ENCODE measurements around the gene SMARCA2. TPM values are rescaled to one million over a fixed set of nuclear protein-coding genes. Genes with fewer than 3 reads are reported as not detected.
A peak's percentile ranks its signal among the peaks of the same experiment; 100 is the strongest.

Gene SMARCA2
- 235 and 238 TPM in 2 replicates for total RNA-seq

DNA sequence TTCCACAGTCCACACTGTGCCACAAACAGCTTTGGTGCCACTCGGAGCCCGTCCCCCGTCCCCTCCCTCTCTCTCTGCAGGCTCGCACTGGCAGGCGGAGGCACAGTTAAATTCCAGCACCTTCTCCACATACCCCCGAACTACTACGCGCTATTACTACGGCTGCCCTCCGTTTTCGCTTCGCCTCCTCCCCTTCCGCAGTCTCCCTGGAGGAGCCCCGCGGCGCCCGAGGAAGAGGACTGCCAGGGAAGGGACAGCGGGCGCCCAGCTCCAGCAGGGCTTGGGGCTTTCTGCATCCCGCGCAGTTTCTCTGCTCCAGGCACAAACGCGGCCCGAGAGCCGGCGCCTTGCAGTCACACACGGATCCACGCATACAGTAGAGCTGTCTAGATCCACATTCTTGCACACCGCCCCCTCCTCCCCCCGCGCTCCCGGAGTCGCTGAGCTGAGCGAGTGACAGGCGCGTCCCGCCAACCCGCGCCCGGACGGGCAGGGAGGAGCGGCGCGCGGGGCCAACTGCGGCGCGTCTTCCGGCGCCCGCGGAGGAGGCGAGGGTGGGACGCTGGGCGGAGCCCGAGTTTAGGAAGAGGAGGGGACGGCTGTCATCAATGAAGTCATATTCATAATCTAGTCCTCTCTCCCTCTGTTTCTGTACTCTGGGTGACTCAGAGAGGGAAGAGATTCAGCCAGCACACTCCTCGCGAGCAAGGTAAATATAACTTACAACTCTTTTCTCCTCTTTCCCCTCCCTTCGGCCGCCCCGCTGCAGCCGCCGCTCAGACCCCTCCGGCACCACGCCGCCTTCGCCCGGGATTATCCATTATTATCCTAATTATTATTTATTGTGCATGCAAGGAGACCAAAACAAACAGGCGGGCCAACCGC lies at the start of gene SMARCA2:
SMARCA2 (plus strand) TSS at position 652 of the 885 bp plus-strand sequence. CDS start 13,676 bp downstream, outside the sequence.
- ATAC-seq (ENCODE audit: low read depth) (peak; percentile 82), DNase-seq (peak; percentile 94)
- Mint-ChIP-seq H3K4me1 (peaks cover 28% of the 10 kb centered on the region), H3K27ac (peak within 1 kb of the TSS; percentile 98), H3K36me3 (ENCODE audit: low read depth) (peaks cover 18% of the 10 kb centered on the region), H3K9me3 (no peaks in the 10 kb centered on the region), H3K4me3 (peak within 1 kb of the TSS; percentile 99), H3K27me3 (peaks cover 8% of the 10 kb centered on the region)
- intact Hi-C loops (cut with micrococcal nuclease) = loop anchor here (1.0 to 10.0 kb wide), 9 partner anchors 13 to 1460 kb away; no protein-coding TSS in a partner anchor
- ChIA-PET CTCF (interaction anchor here (1.1 to 2.4 kb wide), 3 partner anchors 39 to 75 kb away, joined by 3 to 8 read pairs (median 4); no protein-coding TSS in a partner anchor), POLR2A (interaction anchor here (0.5 to 5.1 kb wide), 18 partner anchors 9 to 1800 kb away, joined by 3 to 70 read pairs (median 4); partner anchors contain the start of genes DOCK8 and PUM3)
- TF ChIP-seq, protein P1, sequence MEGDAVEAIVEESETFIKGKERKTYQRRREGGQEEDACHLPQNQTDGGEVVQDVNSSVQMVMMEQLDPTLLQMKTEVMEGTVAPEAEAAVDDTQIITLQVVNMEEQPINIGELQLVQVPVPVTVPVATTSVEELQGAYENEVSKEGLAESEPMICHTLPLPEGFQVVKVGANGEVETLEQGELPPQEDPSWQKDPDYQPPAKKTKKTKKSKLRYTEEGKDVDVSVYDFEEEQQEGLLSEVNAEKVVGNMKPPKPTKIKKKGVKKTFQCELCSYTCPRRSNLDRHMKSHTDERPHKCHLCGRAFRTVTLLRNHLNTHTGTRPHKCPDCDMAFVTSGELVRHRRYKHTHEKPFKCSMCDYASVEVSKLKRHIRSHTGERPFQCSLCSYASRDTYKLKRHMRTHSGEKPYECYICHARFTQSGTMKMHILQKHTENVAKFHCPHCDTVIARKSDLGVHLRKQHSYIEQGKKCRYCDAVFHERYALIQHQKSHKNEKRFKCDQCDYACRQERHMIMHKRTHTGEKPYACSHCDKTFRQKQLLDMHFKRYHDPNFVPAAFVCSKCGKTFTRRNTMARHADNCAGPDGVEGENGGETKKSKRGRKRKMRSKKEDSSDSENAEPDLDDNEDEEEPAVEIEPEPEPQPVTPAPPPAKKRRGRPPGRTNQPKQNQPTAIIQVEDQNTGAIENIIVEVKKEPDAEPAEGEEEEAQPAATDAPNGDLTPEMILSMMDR (IDR thresholded peaks at IDR 0.05) = no peak

DNA sequence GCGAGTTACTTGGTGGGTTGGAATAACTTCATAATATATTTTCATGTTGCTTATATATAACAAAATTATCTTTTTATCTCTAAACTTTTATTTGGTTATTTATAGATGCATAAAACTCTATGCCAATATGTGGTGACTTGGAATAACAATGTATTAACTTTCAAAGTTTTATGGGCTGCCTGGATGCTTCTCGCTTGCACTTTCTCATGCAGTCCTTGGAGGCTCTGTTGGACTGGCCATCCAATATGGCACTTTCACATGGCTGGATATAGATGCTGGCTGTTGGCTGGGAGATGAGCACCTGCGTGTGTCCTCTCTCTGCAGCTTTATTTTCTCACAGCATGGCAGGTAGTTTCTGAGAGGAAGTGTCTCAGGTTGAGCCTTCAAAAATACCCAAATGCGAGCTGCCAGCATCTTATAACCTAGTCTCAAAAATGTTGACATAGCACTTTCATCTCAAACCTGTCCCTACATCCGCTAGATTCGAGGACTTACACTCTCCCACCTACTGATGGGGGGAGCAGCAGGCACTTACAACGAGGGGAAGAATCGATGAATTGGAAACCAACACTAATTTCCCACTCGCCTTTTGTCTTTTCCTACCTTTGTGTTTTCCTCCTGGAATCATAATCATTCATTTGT lies 48.3 kb upstream of the SMARCA2 start:
- CTCF ChIA-PET = no interaction called here
- POLR2A ChIA-PET = no interaction called here
- ATAC-seq (ENCODE audit: low read depth) = no peak
- H3K36me3 Mint-ChIP-seq (ENCODE audit: low read depth) = peaks cover 2% of the 10 kb centered on the region
- H3K4me1 Mint-ChIP-seq = no peaks in the 10 kb centered on the region
- peaks cover 5% of the 10 kb centered on the region for H3K9me3 Mint-ChIP-seq
- no peak overlapping the region for H3K4me3 Mint-ChIP-seq
- intact Hi-C loops (cut with micrococcal nuclease) = no loop called here
- no peak for DNase-seq
- peaks cover 12% of the 10 kb centered on the region for H3K27me3 Mint-ChIP-seq
- TF ChIP-seq, protein P1 (IDR thresholded peaks at IDR 0.05) = no peak
- no peak overlapping the region for H3K27ac Mint-ChIP-seq

DNA sequence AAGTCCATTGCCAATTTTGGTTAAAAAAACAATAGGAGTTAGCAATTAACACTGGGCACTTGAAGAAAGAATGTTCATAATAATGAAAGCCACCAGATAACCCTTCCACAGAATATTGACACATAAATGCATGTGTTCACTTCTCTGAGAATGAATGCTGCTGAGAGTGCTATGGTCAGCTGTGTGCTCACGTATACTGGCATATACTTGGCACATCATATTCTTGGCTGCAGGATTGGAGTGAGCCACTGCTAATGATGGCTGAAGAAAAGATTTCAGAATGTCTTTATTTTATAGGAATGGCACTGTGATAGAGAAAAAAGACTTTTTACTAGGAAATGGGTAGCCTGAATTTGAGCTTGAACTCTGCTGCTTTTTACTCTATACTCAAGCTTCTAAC lies 46.0 kb upstream of the SMARCA2 start:
- Mint-ChIP-seq H3K4me1 (no peaks in the 10 kb centered on the region), H3K27ac (no peak overlapping the region), H3K27me3 (peaks cover 15% of the 10 kb centered on the region), H3K9me3 (peaks cover 17% of the 10 kb centered on the region), H3K4me3 (no peak overlapping the region), H3K36me3 (ENCODE audit: low read depth) (peaks cover 2% of the 10 kb centered on the region)
- DNase-seq (no peak), ATAC-seq (ENCODE audit: low read depth) (no peak)
- POLR2A ChIA-PET = no interaction called here
- intact Hi-C loops (cut with micrococcal nuclease) = no loop called here
- TF ChIP-seq, protein P1 (IDR thresholded peaks at IDR 0.05) = no peak
- CTCF ChIA-PET = no interaction called here

GRCh38 chr9:1969898-1970297 lies 45.2 kb upstream of the SMARCA2 start:
- TF ChIP-seq, protein P1 (IDR thresholded peaks at IDR 0.05) = no peak
- POLR2A ChIA-PET = no interaction called here
- Mint-ChIP-seq H3K36me3 (ENCODE audit: low read depth) (peaks cover 2% of the 10 kb centered on the region), H3K9me3 (peaks cover 17% of the 10 kb centered on the region), H3K4me1 (no peaks in the 10 kb centered on the region), H3K27ac (no peak overlapping the region), H3K27me3 (peaks cover 15% of the 10 kb centered on the region), H3K4me3 (no peak overlapping the region)
- CTCF ChIA-PET = no interaction called here
- DNase-seq (no peak), ATAC-seq (ENCODE audit: low read depth) (no peak)
- intact Hi-C loops (cut with micrococcal nuclease) = no loop called here

- no peak for DNase-seq
- H3K27me3 Mint-ChIP-seq = peaks cover 8% of the 10 kb centered on the region
- ChIA-PET POLR2A (no interaction called here), CTCF (no interaction called here)
- no peak overlapping the region for H3K27ac Mint-ChIP-seq
- intact Hi-C loops (cut with micrococcal nuclease) = no loop called here
- peaks cover 17% of the 10 kb centered on the region for H3K9me3 Mint-ChIP-seq
- H3K4me3 Mint-ChIP-seq = no peak overlapping the region
- H3K4me1 Mint-ChIP-seq = no peaks in the 10 kb centered on the region
- TF ChIP-seq, protein P1 (IDR thresholded peaks at IDR 0.05) = no peak
- peaks cover 2% of the 10 kb centered on the region for H3K36me3 Mint-ChIP-seq (ENCODE audit: low read depth)
- no peak for ATAC-seq (ENCODE audit: low read depth)
Observed at GRCh38 chr9:1972672-1973071, 42.5 kb upstream of the SMARCA2 start.

All from activated B cell treated with CpG ODN at 0.5 μM for 24 hours (primary cell).